RPMI7951 (cell line): ENCODE results near the gene SNX7. TPM values are rescaled to one million over a fixed set of nuclear protein-coding genes. Genes with fewer than 3 reads are reported as not detected.

Experiments used
- DNase-seq: peaks from one replicate; pipeline ENCODE4 v3.0.0-alpha.2; 2012; ENCODE audit warnings: low read depth
- total RNA-seq: library from RNA; depleted of rRNA; stranded (reverse); fragments of >200 nt; shearing (Covaris generic); gene quantifications from 2 replicates; pipeline ENCODE4 v1.2.3, GENCODE V29; 2014; rRNA removed

The SNX7 gene, protein sequence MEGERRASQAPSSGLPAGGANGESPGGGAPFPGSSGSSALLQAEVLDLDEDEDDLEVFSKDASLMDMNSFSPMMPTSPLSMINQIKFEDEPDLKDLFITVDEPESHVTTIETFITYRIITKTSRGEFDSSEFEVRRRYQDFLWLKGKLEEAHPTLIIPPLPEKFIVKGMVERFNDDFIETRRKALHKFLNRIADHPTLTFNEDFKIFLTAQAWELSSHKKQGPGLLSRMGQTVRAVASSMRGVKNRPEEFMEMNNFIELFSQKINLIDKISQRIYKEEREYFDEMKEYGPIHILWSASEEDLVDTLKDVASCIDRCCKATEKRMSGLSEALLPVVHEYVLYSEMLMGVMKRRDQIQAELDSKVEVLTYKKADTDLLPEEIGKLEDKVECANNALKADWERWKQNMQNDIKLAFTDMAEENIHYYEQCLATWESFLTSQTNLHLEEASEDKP
- 106 and 114 TPM in 2 replicates for total RNA-seq

DNA sequence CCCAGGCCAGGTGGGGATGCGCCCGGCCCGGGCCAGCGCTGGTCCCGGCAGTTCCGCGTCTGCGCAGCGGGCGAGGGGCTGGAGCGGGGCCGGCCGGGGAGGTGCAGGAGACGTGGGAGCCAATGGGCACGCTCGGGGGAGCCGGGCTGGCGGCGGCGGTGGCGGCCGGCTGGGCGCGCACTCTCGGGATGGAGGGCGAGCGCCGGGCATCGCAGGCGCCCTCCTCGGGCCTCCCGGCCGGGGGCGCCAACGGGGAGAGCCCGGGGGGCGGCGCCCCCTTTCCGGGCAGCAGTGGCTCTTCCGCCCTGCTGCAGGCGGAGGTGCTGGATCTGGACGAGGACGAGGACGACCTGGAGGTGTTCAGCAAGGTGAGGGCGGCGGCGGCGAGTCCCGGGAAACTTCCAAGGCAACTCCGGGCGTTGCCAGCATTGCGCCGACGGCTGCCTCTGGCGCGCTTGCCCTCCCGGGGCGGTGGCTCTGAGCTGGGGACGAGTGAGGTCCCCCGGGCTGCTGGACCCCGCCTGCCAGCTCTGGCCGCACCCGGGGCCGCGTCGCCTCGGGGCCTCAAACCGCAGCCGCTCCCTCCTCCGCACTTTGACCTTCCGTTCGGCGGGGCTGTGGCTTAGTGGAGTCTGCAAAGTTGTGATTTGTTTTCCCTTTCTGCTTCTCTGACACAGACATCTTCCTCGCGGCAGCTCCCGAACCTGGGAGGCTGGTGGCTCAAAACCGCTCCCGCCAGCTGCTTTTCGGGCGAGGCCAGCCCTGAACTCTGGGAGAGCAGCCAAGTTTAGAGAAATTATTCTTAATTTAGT, at the start of gene SNX7:
Gene SNX7 (plus strand): TSS at position 178 of the 812 bp plus-strand sequence. CDS start 11 bp downstream, at position 189.
- DNase-seq = peak; percentile 88

DNA sequence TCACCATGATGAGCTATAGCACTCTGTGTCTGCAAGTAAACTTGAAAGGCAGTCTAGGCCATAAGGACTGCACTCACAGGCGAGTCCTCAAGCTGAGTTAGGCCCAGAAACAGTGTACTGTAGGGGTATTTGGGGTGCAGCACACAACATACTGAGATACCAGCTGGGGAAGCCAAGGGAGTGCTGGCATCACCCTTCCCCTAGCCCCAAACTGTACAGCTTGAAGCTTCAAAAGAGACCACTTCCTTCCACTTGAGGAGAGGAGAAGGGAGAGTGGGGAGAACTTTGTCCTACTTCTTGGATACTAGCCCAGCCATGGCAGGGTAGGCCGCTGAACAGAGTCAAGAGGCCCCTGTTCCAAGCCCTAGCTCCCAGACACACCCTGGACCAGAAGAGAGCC, 24.2 kb upstream of the SNX7 start:
- no peak for DNase-seq

DNA sequence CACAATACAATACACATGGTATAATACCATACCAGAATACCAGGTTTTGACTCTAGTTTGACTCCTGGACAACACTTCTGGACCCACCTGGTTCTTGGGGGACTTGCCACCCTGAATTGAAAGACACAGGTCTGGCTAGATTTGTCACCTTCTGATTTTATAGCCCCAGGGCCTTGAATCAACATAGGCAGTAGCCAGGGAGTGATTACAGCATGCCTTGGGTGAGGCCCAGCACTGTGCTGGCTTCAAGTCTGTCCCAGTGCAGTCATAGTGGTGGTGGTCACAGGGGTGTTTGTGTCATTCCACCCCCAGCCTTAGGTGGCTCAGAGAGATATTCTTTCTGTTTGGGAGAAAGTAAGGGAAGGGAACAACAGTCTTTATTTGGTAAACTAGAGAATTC, 23.3 kb upstream of the SNX7 start:
- no peak for DNase-seq

DNA sequence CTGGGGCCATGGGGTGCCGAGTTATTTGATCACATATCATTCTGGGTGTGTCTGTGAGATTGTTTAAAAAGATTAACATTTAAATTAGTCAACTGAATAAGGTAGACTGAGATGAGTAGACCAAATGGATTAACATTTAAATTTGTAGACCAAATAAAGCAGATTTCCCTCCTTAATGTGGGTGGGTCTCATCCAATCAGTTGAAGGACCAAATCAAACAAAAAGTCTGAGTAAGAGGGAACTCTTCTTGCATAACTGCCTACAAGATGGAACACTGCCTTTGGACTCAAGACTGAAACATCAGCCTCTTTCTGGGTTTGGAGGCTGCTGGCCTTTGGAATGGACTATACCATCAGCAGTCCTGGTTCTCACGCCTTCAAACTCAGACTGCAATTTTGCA, 17.0 kb upstream of the SNX7 start:
- DNase-seq = no peak

DNA sequence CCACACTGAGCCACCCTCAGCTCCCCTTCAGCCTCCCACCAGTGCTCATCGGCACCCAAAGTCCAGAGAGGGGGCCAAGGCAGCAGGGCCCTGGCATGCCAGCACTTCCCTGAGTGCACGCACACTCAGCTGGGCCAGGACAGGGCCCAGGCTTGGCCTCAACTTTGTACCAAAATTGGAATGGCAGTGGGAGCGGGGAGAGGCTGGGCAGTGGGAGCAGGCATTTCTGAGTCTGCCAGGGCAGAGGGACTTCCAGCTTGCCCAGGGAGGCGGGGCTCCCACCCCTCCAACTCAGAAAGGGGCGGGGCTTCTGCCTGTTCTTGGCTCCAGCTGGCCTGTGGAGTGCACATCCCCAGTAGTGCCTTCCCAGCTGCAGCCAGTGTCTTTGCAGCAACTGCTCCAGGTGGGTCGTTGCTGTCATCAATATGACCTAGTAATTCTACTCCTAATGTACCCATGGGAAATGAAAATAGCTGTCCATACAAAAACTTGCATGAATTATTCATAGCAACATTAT, 10.3 kb upstream of the SNX7 start:
- peak; percentile 18 for DNase-seq

DNA sequence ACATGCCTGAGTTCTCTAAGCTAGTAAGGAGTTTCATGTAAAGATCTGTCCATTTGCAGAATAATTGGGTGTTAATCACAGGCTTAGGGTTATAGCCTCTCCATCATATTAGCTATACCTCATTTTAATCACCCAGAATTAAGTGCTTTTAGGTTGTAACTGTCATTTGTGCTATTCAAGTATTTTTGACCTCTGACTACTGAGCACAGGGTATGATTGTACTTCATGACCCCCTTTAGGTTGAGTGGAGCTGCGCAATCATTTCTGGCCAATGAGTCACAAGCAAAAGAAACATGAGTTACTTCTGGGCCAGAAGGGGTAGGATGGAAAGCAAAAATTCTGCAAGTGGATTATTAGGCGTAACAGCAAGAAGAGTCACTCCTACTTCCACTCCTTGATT, 8.4 kb upstream of the SNX7 start:
- DNase-seq = no peak

DNA sequence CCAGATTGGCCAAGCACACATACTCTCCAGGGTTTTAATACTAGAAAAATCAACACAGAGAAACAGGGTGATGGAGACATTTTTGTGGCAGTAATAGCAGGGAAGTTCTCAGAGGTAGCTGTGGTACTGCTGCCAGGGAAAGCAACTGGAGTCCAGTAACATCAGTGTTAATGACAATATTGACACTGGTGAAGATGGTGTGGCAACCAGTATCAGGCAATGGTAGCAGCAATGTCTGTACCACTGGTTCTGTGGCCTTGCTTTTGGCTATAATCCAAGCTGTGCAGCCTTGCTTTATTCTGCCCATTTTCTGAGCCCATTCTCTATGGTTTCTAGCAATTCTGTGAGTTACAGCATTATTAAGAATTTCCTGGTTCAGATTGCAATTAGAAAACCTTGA, 1.6 kb upstream of the SNX7 start:
- DNase-seq = no peak

DNA sequence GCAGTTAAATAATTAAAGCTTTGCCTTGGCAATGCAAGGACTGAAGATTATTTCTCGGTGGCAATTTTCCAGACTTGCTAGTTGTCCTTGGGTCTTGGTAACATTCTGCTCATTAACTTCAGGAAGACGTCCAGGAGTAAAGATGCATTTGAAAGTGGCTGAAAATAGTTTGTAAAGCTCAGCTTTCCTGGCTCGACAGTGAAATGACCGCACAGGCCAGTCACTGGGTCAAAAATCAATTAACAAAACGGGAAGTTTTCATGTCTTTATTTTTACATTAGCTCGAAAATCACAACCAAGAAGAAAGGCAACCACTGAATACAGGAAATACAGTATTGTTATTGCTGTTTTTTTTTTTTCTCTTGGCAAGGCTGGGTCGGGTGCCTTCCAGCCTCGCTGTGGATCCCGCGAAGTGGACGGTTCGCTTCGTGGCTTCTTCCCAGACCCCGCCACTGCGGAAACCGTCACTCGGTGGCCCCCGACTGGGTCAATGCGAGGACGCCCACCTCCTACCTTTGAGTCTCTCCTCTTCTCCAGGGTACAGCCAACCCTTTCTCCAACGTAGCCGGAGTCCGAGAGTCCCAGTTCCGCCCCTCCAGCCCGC, 479 bp upstream of the SNX7 start:
- no peak for DNase-seq

DNA sequence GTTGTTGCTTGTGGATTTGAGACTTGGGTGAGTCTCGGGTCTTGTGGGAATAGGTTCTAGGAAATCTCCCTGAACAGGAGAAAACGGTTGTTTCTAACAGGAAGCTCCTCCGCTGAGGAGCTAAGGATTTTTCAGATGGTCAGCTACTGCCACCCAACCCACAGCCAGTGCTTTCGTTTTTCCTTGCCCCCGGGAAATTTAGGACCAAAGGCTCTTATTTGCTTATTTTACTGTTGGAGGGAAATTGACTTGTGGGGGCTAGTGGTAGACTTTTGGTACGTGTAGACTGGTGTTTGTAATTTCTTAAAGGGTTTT, 792 bp downstream of the SNX7 start:
- DNase-seq = no peak

DNA sequence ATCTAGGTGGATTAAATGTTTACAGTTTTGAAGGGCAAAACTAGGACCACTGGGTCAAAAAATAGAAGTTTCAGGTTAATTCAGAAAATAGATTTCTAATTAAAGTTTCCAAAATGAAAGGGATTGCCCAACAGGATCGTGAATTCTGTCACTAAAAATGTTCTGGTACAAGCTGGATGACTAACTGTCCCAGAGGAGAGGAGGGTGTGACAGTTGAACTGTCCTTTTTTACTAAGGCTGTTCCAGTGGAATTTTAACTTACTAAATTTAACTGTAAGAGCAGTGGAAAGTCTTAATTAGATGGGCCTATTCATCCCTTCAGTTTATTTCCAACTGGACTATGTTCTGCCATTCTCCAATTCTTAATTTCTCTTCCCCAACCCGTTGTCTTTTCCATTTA, 7.2 kb downstream of the SNX7 start:
- DNase-seq = peak; percentile 16

DNA sequence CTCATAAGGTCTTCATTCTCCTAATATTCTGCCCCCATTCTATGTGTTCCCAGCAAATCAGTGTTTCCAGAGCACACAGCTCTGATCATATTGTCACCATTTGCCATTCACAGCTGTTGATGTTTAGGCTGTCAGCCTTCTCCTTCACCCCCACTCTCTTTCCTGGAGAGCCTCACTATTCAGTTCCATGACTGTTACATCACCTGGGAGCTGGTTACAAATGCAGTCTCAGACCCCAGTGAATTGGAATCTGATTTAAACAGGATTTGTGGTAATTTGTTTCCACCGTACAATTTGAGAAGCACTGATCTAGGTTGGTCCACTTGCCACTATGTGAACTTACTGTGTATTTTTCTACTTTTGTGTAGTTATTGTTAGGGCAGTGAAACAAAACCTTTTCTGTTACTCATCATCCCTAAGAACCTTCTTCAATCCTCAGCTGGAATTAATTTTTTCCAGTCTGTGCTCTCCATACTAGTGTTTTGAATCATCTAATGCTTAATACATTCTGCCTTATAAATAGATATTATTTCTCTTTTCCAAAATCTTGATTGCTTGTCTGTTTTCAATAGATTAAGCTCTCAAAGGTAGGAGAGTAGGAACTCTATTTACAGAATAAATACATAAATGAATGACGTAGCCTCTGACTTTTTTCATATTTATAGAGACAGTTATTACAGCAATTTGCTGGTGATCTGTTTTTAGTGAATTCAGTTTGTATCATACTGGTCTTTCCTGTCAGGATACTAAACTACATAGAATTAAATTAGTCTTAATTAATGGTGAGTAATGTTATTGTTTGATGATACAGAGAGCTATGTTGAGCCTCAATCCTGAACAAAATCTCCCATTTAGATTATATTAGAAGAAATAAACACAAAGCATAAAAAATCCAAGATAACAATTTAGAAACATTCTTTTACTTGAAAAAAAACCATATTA, 8.1 kb downstream of the SNX7 start:
- DNase-seq = peak; percentile 44

DNA sequence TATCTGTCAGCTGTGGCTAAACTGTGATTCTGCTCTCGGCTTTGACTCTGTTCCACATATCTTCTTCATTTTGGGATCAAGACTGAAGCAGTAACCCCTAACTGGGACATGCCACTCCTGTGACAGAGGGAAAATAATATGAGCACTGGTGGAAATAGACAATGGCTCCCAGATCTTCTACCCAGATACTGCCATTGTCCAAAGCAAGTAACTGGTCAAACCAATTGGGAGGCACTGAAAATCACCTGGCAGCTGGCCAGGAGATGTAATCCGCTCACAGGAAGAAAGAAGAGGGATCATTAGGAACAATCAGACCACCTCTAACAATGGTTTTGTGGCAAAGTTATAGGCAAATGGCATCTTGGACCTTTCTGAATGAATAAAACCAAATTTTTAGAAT, 10.7 kb downstream of the SNX7 start:
- no peak for DNase-seq

DNA sequence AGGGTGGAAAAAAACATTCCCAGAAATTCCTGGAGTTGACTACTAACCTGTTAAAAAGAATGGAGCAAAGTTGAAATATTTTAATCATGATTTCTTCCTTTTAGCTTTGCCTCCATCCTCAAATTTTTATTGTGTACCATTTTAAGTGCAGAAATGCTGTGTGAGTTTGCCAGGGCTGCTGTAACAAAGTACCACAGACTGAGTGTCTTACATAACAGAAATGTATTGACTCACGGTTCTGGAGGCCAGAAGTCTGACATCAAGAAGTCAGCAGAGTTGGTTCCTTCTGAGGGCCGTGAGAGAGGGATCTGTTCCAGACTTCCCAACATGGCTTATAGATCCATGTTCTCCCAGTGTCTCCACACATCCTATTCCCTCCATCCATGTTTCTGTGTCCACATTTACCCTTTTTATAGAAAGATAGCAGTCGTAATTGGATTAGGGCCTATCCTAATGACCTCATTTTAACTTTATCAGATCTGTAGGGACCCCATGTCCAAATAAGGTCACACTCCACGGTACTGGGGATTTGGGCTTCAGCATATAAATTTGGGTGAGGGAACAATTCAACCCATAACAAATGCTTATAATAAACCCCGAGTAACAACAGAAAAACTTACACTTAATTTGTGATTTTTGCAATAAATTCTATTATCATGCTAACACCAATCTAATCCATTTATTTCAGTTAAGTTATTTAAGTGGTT, 12.7 kb downstream of the SNX7 start:
- no peak for DNase-seq

DNA sequence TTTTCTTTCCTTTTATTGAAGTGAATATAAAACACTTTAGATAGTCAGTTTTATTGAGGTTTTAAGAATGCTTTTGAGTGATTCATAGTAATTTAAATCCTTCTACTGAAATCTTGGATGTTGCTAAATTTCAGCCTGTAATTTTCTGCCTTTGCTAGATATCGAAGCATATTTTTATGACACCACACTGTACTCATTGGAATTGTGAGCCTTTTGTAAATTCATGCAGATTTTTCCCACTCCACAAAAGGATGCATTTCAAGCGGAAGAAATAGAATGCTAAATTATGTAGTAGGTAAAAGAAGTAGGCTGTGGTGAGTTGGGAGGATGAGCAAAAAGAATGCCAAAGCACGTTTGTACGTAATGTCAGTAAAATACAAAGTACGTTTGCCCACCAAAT, 13.8 kb downstream of the SNX7 start:
- no peak for DNase-seq

DNA sequence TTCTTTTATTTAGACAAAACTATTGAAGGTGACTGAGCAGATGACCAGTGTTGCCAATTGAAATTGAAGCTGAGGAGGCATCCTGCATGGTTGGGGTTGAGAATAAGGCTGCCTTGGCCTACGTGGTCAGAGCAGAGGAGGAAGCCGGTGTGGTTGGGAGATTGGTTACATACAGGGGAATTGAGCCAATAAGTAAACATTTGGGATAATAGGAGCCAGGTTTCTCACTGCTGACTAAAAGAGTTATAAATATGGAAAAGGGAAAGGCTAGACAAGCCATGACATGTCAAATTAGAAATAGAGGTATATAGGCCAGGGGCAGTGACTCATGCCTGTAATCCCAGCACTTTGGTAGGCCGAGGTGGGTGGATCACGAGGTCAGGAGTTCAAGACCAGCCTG, 15.8 kb downstream of the SNX7 start:
- peak; percentile 79 for DNase-seq

DNA sequence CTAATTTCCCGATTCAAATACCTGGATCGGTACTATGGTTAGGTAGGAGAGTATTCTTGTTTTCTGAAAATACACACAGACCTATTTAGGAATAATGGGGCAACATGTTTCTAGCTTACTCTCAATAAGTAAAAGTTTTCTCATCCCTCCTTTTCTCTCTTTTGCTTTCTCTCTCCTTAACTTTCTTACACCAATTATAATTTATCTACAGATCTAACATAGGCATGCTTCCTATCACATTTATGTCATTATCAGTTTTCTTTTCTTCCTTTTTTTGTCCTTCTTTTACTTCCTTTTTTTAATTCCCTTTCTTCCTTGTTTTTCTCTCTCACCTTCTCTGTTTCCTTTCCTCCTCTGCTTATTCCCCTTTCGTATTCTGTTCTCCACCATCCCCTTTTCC, 20.3 kb downstream of the SNX7 start:
- DNase-seq = no peak

DNA sequence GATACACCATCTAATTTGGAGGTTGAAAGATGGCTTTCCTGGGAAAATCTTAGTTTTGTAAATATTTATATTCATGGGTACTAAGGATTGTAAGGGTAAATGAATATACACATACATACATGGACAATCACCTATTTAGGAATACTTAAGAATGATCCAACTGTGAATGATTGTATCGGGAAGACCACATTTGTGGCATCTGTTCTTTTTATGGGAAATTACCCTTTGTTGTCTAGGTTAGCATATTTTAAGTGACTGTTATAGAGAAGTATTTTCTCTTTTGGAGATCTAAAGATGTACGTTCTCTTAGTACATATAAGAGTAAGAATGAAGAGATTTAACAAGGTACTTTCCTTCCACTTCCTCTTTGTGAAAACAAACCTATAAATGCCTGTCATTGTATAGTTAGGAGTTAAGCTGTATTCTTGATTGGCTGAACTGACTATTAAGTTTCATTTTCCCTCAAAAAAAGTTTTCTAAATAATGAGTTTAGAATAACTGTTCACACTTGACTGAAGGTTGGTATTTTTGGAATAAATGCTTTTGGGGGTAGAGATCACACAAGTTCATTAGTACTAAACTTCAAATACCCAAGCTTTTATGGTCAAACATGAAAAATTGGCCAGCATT, 26.7 kb downstream of the SNX7 start:
- no peak for DNase-seq

DNA sequence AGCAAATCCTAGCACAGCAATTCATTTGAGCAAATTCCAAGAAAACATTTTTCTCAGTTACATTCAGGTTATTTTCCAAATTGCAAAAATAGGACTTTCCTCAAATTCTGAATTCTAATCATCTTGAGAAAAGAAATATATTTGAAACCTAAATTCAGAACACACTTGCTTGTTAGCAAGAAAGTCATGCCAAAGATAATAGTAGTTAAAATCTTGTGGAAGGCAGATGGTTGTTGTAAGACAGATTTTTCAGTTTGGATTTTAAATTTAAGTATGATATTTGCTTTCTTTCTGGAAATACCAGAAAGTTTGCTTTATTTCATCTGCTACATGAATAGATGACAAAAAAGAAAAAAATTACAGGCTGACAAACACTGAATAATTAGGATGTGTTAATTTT, 29.1 kb downstream of the SNX7 start:
- no peak for DNase-seq

DNA sequence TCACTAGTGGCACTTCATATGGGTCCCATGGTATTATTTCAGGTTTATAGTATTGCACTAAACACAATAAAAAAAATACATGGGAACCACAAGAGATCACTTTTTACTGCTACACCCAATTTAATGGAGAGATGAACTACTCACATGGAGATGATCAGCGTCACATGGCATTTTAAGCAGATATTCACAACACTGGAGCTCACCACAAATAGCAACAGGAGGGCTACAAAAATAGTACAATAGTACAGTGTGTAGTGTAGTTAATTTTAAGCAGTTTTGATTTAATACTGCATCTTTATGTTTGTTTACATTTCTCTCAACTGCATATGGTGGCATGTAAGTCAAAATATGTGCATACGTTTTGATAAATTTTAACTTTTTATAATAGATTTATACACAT, 31.0 kb downstream of the SNX7 start:
- DNase-seq = no peak

DNA sequence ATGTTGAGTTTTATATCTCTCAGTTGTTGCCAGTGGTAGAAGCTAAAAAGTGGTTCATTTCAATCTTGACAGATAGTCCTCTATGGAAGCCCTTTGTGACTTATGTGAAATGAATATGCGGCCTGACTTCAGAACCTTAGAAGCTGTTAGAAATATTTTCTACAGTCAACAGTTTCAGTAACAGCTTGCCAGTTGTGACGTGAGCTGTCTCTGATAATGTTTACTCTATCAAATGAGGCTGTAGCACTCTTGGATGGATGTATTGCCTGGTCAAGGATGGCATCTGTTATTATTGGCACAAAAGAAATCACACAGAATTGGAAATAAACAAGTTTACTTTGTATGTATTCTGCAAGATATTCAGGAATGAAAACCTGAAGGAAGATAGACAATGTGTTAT, 31.9 kb downstream of the SNX7 start:
- no peak for DNase-seq
